ENCODE data around the gene PHOX2A.

- TF ChIP-seq GATA3 (IDR thresholded peaks at IDR 0.05; ENCODE audit: low read depth, low read length) (no peak), GATA2 (IDR thresholded peaks at IDR 0.05; ENCODE audit: low read depth, low read length) (no peak)
Observed at GRCh38 chr11:72233056-72233772, 10.8 kb downstream of the PHOX2A start.

Data from SH-SY5Y (cell line).